MM.1S (cell line): Measurements from ENCODE around the gene ESR2.

Source experiments
- EZH2 ChIP-seq: fragments of 300-600 bp; sonication (generic); optimal IDR thresholded peaks from 2 replicates; pipeline ENCODE3; 2017; ENCODE audit warnings: low read depth, mild to moderate bottlenecking, antibody characterized with exemption, low read length, mixed read lengths
- EZH2phosphoT487 ChIP-seq: fragments of 300-600 bp; sonication (generic); IDR thresholded peaks from 2 replicates; pipeline ENCODE4 v1.6.1; 2018; ENCODE audit warnings: antibody characterized with exemption, low read length
- TF ChIP-seq, protein P1 (sequence below): fragments of 300-600 bp; sonication (generic); IDR thresholded peaks from 2 replicates; pipeline ENCODE4 v1.5.1; 2016; ENCODE audit warnings: antibody characterized with exemption, low read length, mixed read lengths

DNA sequence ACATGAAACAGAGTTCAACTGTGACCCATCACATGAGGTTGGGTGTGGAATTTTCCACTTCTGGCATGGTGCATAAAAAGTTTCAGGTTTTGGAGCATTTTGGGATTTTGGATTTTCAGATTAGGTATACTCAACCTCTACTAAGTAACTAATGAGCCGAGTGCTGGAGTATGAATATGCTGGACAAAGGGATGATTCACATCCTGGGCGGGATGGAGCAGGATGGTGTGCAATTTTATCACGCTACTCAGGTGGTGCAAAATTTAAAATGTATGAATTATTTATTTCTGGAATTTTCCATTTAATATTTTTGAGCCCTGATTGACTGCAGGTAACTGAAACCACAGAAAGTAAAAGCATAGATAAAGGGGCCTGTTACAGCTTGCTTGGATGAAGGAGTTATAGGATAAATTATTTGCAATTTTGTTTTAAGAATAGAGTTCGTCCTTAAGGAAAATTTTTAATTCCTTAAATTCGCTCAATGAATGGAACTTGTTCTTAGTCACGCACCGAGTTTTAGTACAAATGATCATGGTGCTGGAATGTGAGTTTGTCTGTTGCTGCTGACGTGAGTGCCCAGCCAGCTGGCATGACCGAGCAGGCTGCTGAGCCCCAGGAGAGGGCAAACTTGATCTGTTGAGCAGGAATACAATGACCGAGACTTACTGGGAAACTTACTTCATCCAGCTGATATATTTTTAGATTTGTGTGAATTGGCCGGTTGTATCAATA is 176.3 kb downstream of the ESR2 start:
- TF ChIP-seq, protein P1, sequence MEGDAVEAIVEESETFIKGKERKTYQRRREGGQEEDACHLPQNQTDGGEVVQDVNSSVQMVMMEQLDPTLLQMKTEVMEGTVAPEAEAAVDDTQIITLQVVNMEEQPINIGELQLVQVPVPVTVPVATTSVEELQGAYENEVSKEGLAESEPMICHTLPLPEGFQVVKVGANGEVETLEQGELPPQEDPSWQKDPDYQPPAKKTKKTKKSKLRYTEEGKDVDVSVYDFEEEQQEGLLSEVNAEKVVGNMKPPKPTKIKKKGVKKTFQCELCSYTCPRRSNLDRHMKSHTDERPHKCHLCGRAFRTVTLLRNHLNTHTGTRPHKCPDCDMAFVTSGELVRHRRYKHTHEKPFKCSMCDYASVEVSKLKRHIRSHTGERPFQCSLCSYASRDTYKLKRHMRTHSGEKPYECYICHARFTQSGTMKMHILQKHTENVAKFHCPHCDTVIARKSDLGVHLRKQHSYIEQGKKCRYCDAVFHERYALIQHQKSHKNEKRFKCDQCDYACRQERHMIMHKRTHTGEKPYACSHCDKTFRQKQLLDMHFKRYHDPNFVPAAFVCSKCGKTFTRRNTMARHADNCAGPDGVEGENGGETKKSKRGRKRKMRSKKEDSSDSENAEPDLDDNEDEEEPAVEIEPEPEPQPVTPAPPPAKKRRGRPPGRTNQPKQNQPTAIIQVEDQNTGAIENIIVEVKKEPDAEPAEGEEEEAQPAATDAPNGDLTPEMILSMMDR: no peak
- TF ChIP-seq EZH2 (no peak), EZH2phosphoT487 (no peak)
